Prostate gland (tissue), 2 donors: Measurements from ENCODE around the gene EIF3L.

Experiments
- CTCF ChIP-seq, 4 experiments: fragments of 200-600 bp in 2 of 4; fragments of 450-650 bp in 2 of 4; sonication (generic) in 2 of 4; IDR thresholded peaks; 1 replicate in 3 of 4; 2 replicates in 1 of 4; pipeline ENCODE4 v1.5.1; 2016 to 2019; ENCODE audit warnings: antibody characterized with exemption in 4 of 4, mild to moderate bottlenecking in 2 of 4, moderate library complexity in 2 of 4
- POLR2AphosphoS5 ChIP-seq: sonication (generic); formaldehyde crosslinking; IDR thresholded peaks from one replicate; pipeline ENCODE4 v1.6.1; 2017; ENCODE audit warnings: antibody characterized with exemption

GRCh38 chr22:37850801-37851200 is 1.6 kb downstream of the EIF3L start:
- TF ChIP-seq CTCF (IDR thresholded peaks at IDR 0.05) (no peak), POLR2AphosphoS5 (no peak)
